Retinal pigment epithelial cell (primary cell): ENCODE measurements around the gene HAGHL.
A peak's percentile ranks its signal among the peaks of the same experiment; 100 is the strongest.

Experiments used
- DNase-seq: peaks from one replicate; pipeline ENCODE4 v3.0.0-alpha.2; 2010; ENCODE audit warnings: low read depth
- H3K4me3 ChIP-seq: 2 replicates; pipeline ENCODE4 v1.5.1; 2011; ENCODE audit warnings: mild to moderate bottlenecking, low read length, control low read depth, moderate library complexity
- CTCF ChIP-seq: conservative IDR thresholded peaks from 2 replicates; pipeline ENCODE4 v1.5.1; 2011; ENCODE audit warnings: low read depth, low read length, control low read depth, inconsistent platforms

Gene HAGHL

DNA sequence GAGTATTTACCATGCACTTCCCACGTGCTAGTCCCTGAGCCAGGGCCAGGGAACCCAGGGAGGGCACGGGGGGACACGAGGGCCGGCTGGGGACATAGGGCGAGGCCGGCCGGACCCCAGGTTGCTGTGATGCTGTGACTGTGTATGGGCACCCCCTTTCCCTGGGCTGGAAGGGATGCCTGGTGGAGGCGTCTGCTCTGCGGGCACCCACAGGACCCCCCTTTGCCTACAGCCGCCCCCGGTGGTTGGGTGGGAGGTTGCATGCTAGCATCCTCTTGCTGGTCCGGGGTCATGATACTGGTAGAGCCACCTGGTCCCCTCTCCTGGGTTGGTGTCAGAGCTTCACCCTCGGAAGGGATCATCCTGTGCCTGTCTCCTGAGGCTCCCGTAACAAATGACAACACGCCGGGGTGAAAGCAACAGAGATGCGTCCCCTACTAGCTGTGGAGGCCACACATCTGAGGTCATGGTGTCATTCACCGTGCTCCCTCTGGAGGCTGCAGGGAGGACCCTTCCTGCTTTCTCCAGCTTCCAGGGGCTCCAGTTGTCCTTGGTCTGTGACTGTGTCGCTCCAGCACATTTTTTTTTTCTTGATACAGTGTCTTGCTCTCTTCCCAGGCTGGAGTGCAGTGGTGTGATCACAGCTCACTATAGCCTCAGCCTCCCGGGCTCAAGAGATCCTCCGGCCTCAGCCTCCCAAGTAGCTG, 17.0 kb downstream of the HAGHL start:
- peak; percentile 8 for TF ChIP-seq CTCF
- H3K4me3 ChIP-seq: no peak overlapping the region
- no peak for DNase-seq

DNA sequence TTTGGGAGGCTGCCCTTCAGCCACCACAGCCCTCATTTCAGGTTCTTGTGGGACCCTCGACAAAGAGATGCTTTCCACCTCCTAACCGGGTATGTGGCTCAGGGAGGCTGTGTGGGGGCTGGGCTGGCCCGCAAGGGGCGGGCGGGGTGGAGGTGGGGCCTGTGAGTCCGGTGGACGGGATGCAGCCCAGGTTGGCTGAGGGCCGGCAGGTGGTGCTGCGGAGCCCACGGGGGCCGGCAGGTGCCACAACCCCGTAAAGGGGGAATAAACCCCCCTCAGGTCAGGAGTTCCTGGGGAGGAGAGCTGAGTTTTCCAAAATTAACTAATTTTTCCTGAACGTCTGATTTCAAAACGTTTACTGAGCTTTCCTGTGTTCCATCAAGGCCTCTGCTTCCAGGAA, 18.8 kb downstream of the HAGHL start:
- no peak overlapping the region for H3K4me3 ChIP-seq
- TF ChIP-seq CTCF: peak; percentile 67
- no peak for DNase-seq

DNA sequence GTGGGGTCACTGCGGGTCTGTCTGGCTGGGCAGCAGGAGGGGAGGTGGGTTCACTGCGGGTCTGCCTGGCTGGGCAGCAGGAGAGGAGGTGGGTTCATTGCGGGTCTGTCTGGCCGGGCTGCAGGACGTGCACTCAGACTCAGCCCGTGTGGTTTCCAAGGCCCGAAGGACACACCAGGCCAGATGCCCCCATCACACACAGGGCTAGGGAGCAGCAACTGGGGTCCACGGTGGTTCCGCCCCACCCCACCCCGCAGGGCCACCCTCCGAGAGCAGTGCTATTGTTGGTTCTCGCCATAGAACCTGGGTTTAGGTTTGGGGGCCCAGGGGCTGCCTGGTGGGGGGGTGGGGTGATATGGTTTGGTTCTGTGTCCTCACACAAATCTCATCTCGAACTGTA, 19.7 kb downstream of the HAGHL start:
- TF ChIP-seq CTCF: no peak
- no peak overlapping the region for H3K4me3 ChIP-seq
- DNase-seq: no peak

DNA sequence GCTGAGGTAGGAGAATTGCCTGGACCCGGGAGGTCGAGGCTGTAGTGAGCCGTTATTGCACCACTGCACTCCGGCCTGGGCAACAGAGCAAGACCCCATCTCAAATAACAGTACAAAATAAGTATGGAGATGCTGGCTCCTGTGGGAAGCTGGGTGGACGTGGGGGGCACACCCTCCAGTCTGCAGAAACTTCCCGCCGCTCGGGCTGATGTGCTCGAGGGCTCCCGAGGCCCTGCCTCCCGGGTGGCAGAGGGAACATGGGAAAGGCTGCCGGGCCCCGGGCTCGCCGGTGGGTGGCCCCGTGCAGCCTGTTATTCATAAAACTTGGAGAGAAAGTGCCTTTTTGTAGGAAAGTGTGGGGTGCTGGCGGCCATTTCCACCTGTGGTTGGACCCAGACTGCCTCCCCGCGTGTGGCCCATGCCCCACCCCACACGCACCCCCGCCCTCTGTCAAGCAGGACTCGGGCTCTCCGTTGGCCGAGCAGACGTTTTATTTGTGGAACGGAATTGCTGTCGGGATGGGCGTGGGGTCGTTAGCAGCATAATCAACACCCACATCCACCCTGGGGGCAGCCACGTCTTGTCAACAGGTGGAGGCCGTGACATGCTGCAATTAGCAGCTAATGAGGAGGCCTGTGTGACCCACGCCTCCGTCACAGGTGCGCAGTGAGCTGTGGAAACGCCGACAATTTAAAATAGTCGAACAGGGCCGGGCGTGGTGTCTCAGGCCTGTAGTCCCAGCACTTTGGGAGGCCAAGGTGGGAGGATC, 21.3 kb downstream of the HAGHL start:
- no peak overlapping the region for H3K4me3 ChIP-seq
- no peak for TF ChIP-seq CTCF
- DNase-seq: no peak

- DNase-seq: no peak
- no peak for TF ChIP-seq CTCF
- H3K4me3 ChIP-seq: no peak overlapping the region
Observed at GRCh38 chr16:749010-749409, 22.1 kb downstream of the HAGHL start.

GRCh38 chr16:750485-750884, 23.6 kb downstream of the HAGHL start:
- no peak for DNase-seq
- no peak for TF ChIP-seq CTCF
- no peak overlapping the region for H3K4me3 ChIP-seq
